Mesenchymal stem cell (in vitro differentiated cells and primary cell): ENCODE data around the gene ZNF568.
A peak's percentile ranks its signal among the peaks of the same experiment; 100 is the strongest.

Source experiments
- DNase-seq: peaks from one replicate; pipeline ENCODE4 v3.0.0-alpha.2; 2013
- H2AFZ ChIP-seq: one replicate; pipeline ENCODE4 v1.6.1; 2013; ENCODE audit warnings: low read depth, mild to moderate bottlenecking, control low read depth, inconsistent platforms, low read length, moderate library complexity
- H2AK5ac ChIP-seq: 2 replicates; pipeline ENCODE4 v1.6.1; 2013; ENCODE audit warnings: low read length, moderate library complexity, mild to moderate bottlenecking, inconsistent platforms; ENCODE audit not compliant: severe bottlenecking
- H2BK120ac ChIP-seq: one replicate; pipeline ENCODE4 v1.6.1; 2013; ENCODE audit warnings: low read depth, mild to moderate bottlenecking, inconsistent platforms, low read length, moderate library complexity
- H2BK12ac ChIP-seq, 2 experiments: one replicate each; pipeline ENCODE4 v1.6.1; 2013; ENCODE audit warnings: inconsistent platforms in 2 of 2, low read length in 2 of 2, mild to moderate bottlenecking in 2 of 2, moderate library complexity in 2 of 2, control low read depth in 1 of 2
- H2BK15ac ChIP-seq: one replicate; pipeline ENCODE4 v1.6.1; 2013; ENCODE audit warnings: mild to moderate bottlenecking, low read depth, inconsistent platforms; ENCODE audit not compliant: poor library complexity, severe bottlenecking
- H2BK5ac ChIP-seq: 2 replicates; pipeline ENCODE4 v1.6.1; 2013; ENCODE audit warnings: low read depth, mild to moderate bottlenecking, low read length, control low read depth, inconsistent platforms; ENCODE audit not compliant: poor library complexity, severe bottlenecking
- H3K14ac ChIP-seq, 2 experiments: one replicate each; pipeline ENCODE4 v1.6.1; 2013; ENCODE audit warnings: inconsistent platforms in 2 of 2, low read length in 2 of 2, control low read depth in 1 of 2, mild to moderate bottlenecking in 1 of 2, moderate library complexity in 1 of 2
- H3K18ac ChIP-seq, 2 experiments: one replicate each; pipeline ENCODE4 v1.6.1; 2013; ENCODE audit warnings: inconsistent platforms in 2 of 2, low read length in 2 of 2, control low read depth in 1 of 2, low read depth in 1 of 2, mild to moderate bottlenecking in 1 of 2
- H3K23ac ChIP-seq, 2 experiments: one replicate each; pipeline ENCODE4 v1.6.1; 2013; ENCODE audit warnings: inconsistent platforms in 2 of 2, low read length in 2 of 2, mild to moderate bottlenecking in 2 of 2, moderate library complexity in 2 of 2, control low read depth in 1 of 2
- H3K27ac ChIP-seq: 2 replicates; pipeline ENCODE4 v1.5.1; 2013; ENCODE audit warnings: mild to moderate bottlenecking, moderate library complexity, low read length, control low read depth, inconsistent platforms; ENCODE audit not compliant: poor library complexity, severe bottlenecking
- H3K27me3 ChIP-seq, 2 experiments: 2 replicates each; pipeline versions ENCODE4 v1.6.1 to v1.7.0; 2013; ENCODE audit warnings: low read length in 2 of 2, mild to moderate bottlenecking in 2 of 2, moderate library complexity in 2 of 2, control low read depth in 1 of 2, inconsistent platforms in 1 of 2; ENCODE audit not compliant: control insufficient read depth in 1 of 2, insufficient read depth in 1 of 2
- H3K36me3 ChIP-seq, 2 experiments: 2 replicates each; pipeline versions ENCODE4 v1.6.1 to v1.7.0; 2013; ENCODE audit warnings: low read length in 2 of 2, control low read depth in 1 of 2, inconsistent platforms in 1 of 2, low read depth in 1 of 2, mild to moderate bottlenecking in 1 of 2; ENCODE audit not compliant: insufficient read depth in 2 of 2, control insufficient read depth in 1 of 2
- H3K4ac ChIP-seq, 2 experiments: one replicate each; pipeline ENCODE4 v1.6.1; 2013; ENCODE audit warnings: inconsistent platforms in 2 of 2, low read length in 2 of 2, mild to moderate bottlenecking in 2 of 2, moderate library complexity in 2 of 2, control low read depth in 1 of 2, low read depth in 1 of 2
- H3K4me1 ChIP-seq: 2 replicates; pipeline ENCODE4 v1.6.1; 2013; ENCODE audit warnings: low read depth, low read length, control low read depth; ENCODE audit not compliant: control insufficient read depth, insufficient read depth
- H3K4me2 ChIP-seq: 2 replicates; pipeline ENCODE4 v1.6.1; 2013; ENCODE audit warnings: low read length, mild to moderate bottlenecking, inconsistent platforms; ENCODE audit not compliant: poor library complexity, severe bottlenecking
- H3K4me3 ChIP-seq, 2 experiments: 2 replicates each; pipeline versions ENCODE4 v1.5.1 to v1.7.0; 2013; ENCODE audit warnings: low read length in 2 of 2, mild to moderate bottlenecking in 2 of 2, control low read depth in 1 of 2, low read depth in 1 of 2; ENCODE audit not compliant: insufficient read depth in 1 of 2
- H3K79me1 ChIP-seq: replicated peaks from 2 replicates; pipeline ENCODE4 v1.6.1; 2013; ENCODE audit warnings: mild to moderate bottlenecking, control low read depth, low read length, inconsistent platforms; ENCODE audit not compliant: poor library complexity, severe bottlenecking
- H3K9ac ChIP-seq: 2 replicates; pipeline ENCODE4 v1.7.0; 2013; ENCODE audit warnings: mild to moderate bottlenecking, low read length, moderate library complexity
- H3K9me3 ChIP-seq: 2 replicates; pipeline ENCODE4 v1.7.0; 2013; ENCODE audit warnings: mild to moderate bottlenecking, low read length; ENCODE audit not compliant: control insufficient read depth
- H4K8ac ChIP-seq: one replicate; pipeline ENCODE4 v1.6.1; 2013; ENCODE audit warnings: inconsistent platforms, mild to moderate bottlenecking, low read length, moderate library complexity
- H4K91ac ChIP-seq: one replicate; pipeline ENCODE4 v1.6.1; 2013; ENCODE audit warnings: mild to moderate bottlenecking, low read length, inconsistent platforms
- WGBS: methylation state at CpG from one replicate; pipeline ENCODE4 v1.1.7; 2013; ENCODE audit warnings: mixed read lengths; 5-methylcytosine and 5-hydroxymethylcytosine counted together

The ZNF568 gene

DNA sequence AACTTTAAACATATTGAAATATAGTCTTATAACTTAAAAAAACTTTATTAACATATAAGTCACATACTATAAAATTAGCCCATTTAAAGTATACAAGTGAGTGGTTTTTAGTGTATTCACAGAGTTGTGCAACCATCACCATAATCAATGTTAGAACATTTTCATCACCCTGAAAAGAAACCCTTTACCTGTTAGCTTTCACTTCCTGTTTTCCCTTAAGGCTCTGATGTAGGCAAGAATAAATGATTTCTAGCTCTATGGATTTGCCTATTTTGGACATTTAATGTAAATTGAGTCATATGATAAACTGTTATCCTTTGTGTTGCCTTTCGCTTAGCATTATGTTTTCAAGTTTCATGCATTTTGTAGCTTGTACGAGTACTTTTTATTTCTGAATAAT, 15.6 kb downstream of the ZNF568 start:
- peaks cover 12 to 64% of the 10 kb centered on the region in 2 experiments for H3K36me3 ChIP-seq
- H3K18ac ChIP-seq = no peak overlapping the region
- WGBS = no CpG with 5 or more reads among the region's 2 CpGs
- H3K27ac ChIP-seq = no peak overlapping the region
- H3K79me1 ChIP-seq = peaks cover 12% of the 10 kb centered on the region
- H3K9me3 ChIP-seq = peaks cover 94% of the 10 kb centered on the region
- no peaks in the 10 kb centered on the region for H3K27me3 ChIP-seq
- H3K9ac ChIP-seq = no peak overlapping the region
- H3K4me3 ChIP-seq = peak overlapping the region in 1 of 2 experiments; percentile 42
- no peak overlapping the region for H2AFZ ChIP-seq
- no peak overlapping the region for H4K91ac ChIP-seq
- no peak overlapping the region for H3K14ac ChIP-seq
- no peak overlapping the region for H2BK5ac ChIP-seq
- H2BK15ac ChIP-seq = no peak overlapping the region
- H2BK120ac ChIP-seq = no peak overlapping the region
- H2AK5ac ChIP-seq = no peak overlapping the region
- H2BK12ac ChIP-seq = no peak overlapping the region
- no peak overlapping the region for H3K23ac ChIP-seq
- DNase-seq = no peak
- no peaks in the 10 kb centered on the region for H3K4me1 ChIP-seq
- no peak overlapping the region for H3K4me2 ChIP-seq
- H4K8ac ChIP-seq = no peak overlapping the region
- no peak overlapping the region for H3K4ac ChIP-seq

DNA sequence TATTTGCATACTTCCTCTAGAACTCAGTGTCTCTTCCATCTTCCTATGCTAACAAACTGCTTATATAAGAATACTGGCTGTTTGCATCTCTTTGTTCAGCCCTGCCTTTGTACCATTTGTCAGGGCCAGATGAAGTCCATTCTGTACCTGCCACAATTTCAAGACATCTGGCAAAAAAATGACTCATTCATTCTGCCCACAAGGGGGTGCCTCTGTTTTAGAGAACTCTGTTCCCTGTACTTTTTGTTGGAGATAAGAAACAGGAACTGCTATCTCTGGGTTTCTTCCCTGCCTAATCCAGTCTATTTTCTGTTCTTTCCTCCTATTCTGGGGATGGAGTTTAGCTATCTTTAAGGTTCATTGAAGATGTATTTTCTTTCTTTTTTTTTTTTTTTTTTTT, 23.0 kb downstream of the ZNF568 start:
- Histone ChIP-seq H3K36me3 (peaks cover 16 to 83% of the 10 kb centered on the region in 2 experiments), H4K91ac (no peak overlapping the region), H3K27ac (no peak overlapping the region), H2BK120ac (no peak overlapping the region), H2AK5ac (no peak overlapping the region), H3K9ac (no peak overlapping the region), H4K8ac (no peak overlapping the region), H3K4me1 (no peaks in the 10 kb centered on the region), H2BK5ac (no peak overlapping the region), H3K79me1 (peaks cover 4% of the 10 kb centered on the region), H3K23ac (no peak overlapping the region), H3K4ac (no peak overlapping the region), H2BK12ac (no peak overlapping the region), H3K4me3 (peak overlapping the region in 1 of 2 experiments; percentile 40), H2AFZ (no peak overlapping the region), H2BK15ac (no peak overlapping the region), H3K18ac (no peak overlapping the region), H3K27me3 (no peaks in the 10 kb centered on the region), H3K4me2 (no peak overlapping the region), H3K9me3 (peaks cover 96% of the 10 kb centered on the region), H3K14ac (no peak overlapping the region)
- no peak for DNase-seq

- Histone ChIP-seq H2BK15ac (no peak overlapping the region), H2AFZ (no peak overlapping the region), H3K36me3 (peaks cover 14 to 54% of the 10 kb centered on the region in 2 experiments), H3K79me1 (no peaks in the 10 kb centered on the region), H2AK5ac (no peak overlapping the region), H3K23ac (no peak overlapping the region), H3K4me2 (no peak overlapping the region), H2BK120ac (no peak overlapping the region), H3K4me1 (no peaks in the 10 kb centered on the region), H3K4me3 (peak overlapping the region in 1 of 2 experiments; percentile 66), H3K14ac (no peak overlapping the region), H2BK12ac (no peak overlapping the region), H3K18ac (no peak overlapping the region), H3K9me3 (peaks cover 98% of the 10 kb centered on the region), H4K91ac (no peak overlapping the region), H3K4ac (no peak overlapping the region), H3K9ac (no peak overlapping the region), H2BK5ac (no peak overlapping the region), H3K27me3 (no peaks in the 10 kb centered on the region), H4K8ac (no peak overlapping the region), H3K27ac (no peak overlapping the region)
- WGBS = 100% methylated on average over 1 of the region's 5 CpGs
- peak; percentile 1 for DNase-seq
These were observed 34.4 kb downstream of the ZNF568 start for GRCh38 chr19:36950335-36951119.

- no peak overlapping the region for H3K23ac ChIP-seq
- WGBS = 81% methylated on average over 5 of the region's 6 CpGs
- H3K4me3 ChIP-seq = peak overlapping the region in 1 of 2 experiments; percentile 14
- no peaks in the 10 kb centered on the region for H3K79me1 ChIP-seq
- no peak overlapping the region for H3K18ac ChIP-seq
- no peak overlapping the region for H3K27ac ChIP-seq
- no peak overlapping the region for H2BK15ac ChIP-seq
- no peak overlapping the region for H3K14ac ChIP-seq
- no peak overlapping the region for H2BK120ac ChIP-seq
- H4K91ac ChIP-seq = no peak overlapping the region
- no peak overlapping the region for H3K4me2 ChIP-seq
- H4K8ac ChIP-seq = no peak overlapping the region
- peaks cover 88% of the 10 kb centered on the region for H3K9me3 ChIP-seq
- no peak overlapping the region for H2AK5ac ChIP-seq
- no peak overlapping the region for H3K4ac ChIP-seq
- H2BK12ac ChIP-seq = no peak overlapping the region
- H3K4me1 ChIP-seq = no peaks in the 10 kb centered on the region
- H3K27me3 ChIP-seq = no peaks in the 10 kb centered on the region
- peaks cover 0 to 8% of the 10 kb centered on the region in 2 experiments for H3K36me3 ChIP-seq
- no peak overlapping the region for H3K9ac ChIP-seq
- H2AFZ ChIP-seq = no peak overlapping the region
- no peak overlapping the region for H2BK5ac ChIP-seq
- no peak for DNase-seq
These were observed 46.2 kb downstream of the ZNF568 start for GRCh38 chr19:36962346-36962745.
